ENCODE measurements around the gene CBX4.

CBX4 gene

GRCh38 chr17:79840989-79841286, 1.7 kb upstream of the CBX4 start:
- no peak for DNase-seq

GRCh38 chr17:79840269-79840988, 1.2 kb upstream of the CBX4 start:
- DNase-seq, result peak; percentile 50

- peak; percentile 78 for DNase-seq
These were observed 542 bp downstream of the CBX4 start for GRCh38 chr17:79838522-79839274.

GRCh38 chr17:79837888-79838521, 1.2 kb downstream of the CBX4 start:
- DNase-seq, result no peak

- no peak for DNase-seq
These were observed 2.0 kb downstream of the CBX4 start for GRCh38 chr17:79836972-79837887.

GRCh38 chr17:79836510-79836971, 2.7 kb downstream of the CBX4 start:
- DNase-seq, result peak; percentile 47

- peak; percentile 97 for DNase-seq
These were observed 3.2 kb downstream of the CBX4 start for GRCh38 chr17:79835953-79836509.

GRCh38 chr17:79835470-79835899, 3.8 kb downstream of the CBX4 start:
- DNase-seq, result no peak

GRCh38 chr17:79834565-79835469, 4.4 kb downstream of the CBX4 start:
- peak; percentile 20 for DNase-seq

GRCh38 chr17:79833744-79834564, 5.3 kb downstream of the CBX4 start:
- no peak for DNase-seq

- no peak for DNase-seq
These were observed 6.2 kb downstream of the CBX4 start for GRCh38 chr17:79833110-79833450.

- no peak for DNase-seq
These were observed 6.8 kb downstream of the CBX4 start for GRCh38 chr17:79832218-79833109.

GRCh38 chr17:79831265-79832217, 7.7 kb downstream of the CBX4 start:
- DNase-seq, result no peak

- DNase-seq, result no peak
These were observed 8.4 kb downstream of the CBX4 start for GRCh38 chr17:79830763-79831264.

- no peak for DNase-seq
These were observed 8.9 kb downstream of the CBX4 start for GRCh38 chr17:79830303-79830702.

- no peak for DNase-seq
These were observed 9.8 kb downstream of the CBX4 start for GRCh38 chr17:79829457-79829856.

GRCh38 chr17:79829004-79829403, 10.2 kb downstream of the CBX4 start:
- DNase-seq, result peak; percentile 67

Data from NCI-H82 (cell line).